Peyer's patch (tissue), 4 donors: ENCODE results near the gene HOXA5. TPM values are rescaled to one million over a fixed set of nuclear protein-coding genes. Genes with fewer than 3 reads are reported as not detected.

ENCODE experiments used
- DNase-seq, 3 donors: peaks; one replicate each; pipeline ENCODE4 v3.0.0-alpha.2; 2017 to 2019
- H3K27ac ChIP-seq, 4 donors: fragments of 200-600 bp; sonication (generic); one replicate each; pipeline ENCODE4 v1.5.1; 2016 to 2019
- H3K27me3 ChIP-seq, 2 donors: fragments of 200-600 bp; sonication (generic); one replicate each; pipeline ENCODE4 v1.5.1; 2019
- H3K36me3 ChIP-seq, 3 donors: fragments of 200-600 bp; sonication (generic); one replicate each; pipeline ENCODE4 v1.5.1; 2016 to 2019
- H3K4me1 ChIP-seq, 4 donors: fragments of 200-600 bp; sonication (generic); one replicate each; pipeline ENCODE4 v1.5.1; 2016 to 2019
- H3K4me3 ChIP-seq, 4 donors: fragments of 200-600 bp; sonication (generic); 1 replicate in 3 of 4; 2 replicates in 1 of 4; pipeline ENCODE4 v1.5.1; 2016 to 2019; ENCODE audit warnings: mild to moderate bottlenecking in 1 of 4
- H3K9me3 ChIP-seq, 4 donors: fragments of 200-600 bp; sonication (generic); one replicate each; pipeline ENCODE4 v1.5.1; 2016 to 2019; ENCODE audit warnings: mild to moderate bottlenecking in 1 of 4
- POLR2A ChIP-seq, 2 donors: fragments of 450-650 bp; IDR thresholded peaks; one replicate each; pipeline ENCODE4 v1.5.1; 2017; ENCODE audit warnings: antibody characterized with exemption in 2 of 2, mild to moderate bottlenecking in 2 of 2, moderate library complexity in 2 of 2
- total RNA-seq, 4 donors: library from RNA; depleted of rRNA; stranded (reverse); fragments of >200 nt; gene quantifications; one replicate each; pipeline ENCODE4 v1.1.0, GENCODE V29; 2016
- TF ChIP-seq, protein P1 (sequence below), 6 experiments: fragments of 450-650 bp in 4 of 6; fragments of 200-600 bp in 2 of 6; sonication (generic) in 1 of 6; IDR thresholded peaks; one replicate each; pipeline ENCODE4 v1.5.1; 2017 to 2019; ENCODE audit warnings: antibody characterized with exemption in 6 of 6, mild to moderate bottlenecking in 3 of 6, moderate library complexity in 1 of 6

HOXA5 gene
- total RNA-seq, 4 donors from 2014 or later: 8.3 to 24.3 (median 20.1) TPM

DNA sequence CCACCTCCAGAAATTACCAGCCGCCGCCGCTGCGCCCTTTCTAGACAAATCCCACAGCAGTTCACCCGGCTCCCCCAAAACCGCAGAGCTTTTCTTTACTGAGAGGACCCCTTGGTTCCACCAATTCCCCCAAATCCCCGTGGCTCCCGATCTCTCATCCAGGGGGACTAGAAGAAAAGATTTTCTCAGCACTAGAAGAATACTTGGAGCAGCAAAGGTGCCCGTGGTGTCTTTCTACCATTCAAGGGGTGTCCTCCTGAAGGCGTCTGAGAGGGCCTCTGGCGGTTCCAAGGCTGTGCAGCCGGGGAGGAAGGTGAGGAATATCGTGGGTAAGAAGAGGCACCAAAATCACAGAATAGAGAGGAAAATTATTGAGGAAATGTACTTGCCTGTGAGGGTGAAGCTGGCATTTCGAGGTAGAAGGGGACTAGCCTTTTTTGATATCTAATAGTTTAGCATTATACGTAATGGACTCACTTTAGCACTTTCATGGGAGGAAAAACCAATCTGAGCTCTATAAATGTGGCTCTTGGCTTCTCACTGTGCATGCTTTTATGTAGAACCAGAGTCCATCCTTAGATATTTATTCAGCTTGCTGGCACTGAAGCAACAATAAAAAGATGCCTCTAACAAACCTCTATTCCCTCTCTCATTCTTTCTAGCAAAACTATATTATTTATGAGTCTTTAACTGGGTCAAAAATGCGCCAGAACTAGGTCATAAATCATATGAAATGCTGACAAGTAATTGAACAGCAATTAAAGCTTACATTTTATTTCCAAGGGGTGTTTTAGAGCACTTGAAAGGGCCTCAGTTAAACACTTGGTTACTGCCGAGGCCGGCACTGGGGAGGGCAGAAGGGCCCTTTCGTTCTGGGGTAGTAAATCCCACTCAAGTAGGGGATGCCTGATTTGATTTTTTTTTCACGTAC lies 27.2 kb downstream of the HOXA5 start:
- Histone ChIP-seq H3K4me3 (peak overlapping the region in 3 of 4 donors; percentile 19 to 60 (median 54)), H3K27ac (peak overlapping the region; percentile 51 to 93 (median 85)), H3K4me1 (peaks cover 0 to 73% (median 0%) of the 10 kb centered on the region in 4 donors), H3K27me3 (no peaks in the 10 kb centered on the region), H3K36me3 (no peaks in the 10 kb centered on the region), H3K9me3 (no peaks in the 10 kb centered on the region)
- DNase-seq: no peak
- no peak for TF ChIP-seq POLR2A (IDR thresholded peaks at IDR 0.05)
- TF ChIP-seq, protein P1, sequence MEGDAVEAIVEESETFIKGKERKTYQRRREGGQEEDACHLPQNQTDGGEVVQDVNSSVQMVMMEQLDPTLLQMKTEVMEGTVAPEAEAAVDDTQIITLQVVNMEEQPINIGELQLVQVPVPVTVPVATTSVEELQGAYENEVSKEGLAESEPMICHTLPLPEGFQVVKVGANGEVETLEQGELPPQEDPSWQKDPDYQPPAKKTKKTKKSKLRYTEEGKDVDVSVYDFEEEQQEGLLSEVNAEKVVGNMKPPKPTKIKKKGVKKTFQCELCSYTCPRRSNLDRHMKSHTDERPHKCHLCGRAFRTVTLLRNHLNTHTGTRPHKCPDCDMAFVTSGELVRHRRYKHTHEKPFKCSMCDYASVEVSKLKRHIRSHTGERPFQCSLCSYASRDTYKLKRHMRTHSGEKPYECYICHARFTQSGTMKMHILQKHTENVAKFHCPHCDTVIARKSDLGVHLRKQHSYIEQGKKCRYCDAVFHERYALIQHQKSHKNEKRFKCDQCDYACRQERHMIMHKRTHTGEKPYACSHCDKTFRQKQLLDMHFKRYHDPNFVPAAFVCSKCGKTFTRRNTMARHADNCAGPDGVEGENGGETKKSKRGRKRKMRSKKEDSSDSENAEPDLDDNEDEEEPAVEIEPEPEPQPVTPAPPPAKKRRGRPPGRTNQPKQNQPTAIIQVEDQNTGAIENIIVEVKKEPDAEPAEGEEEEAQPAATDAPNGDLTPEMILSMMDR (IDR thresholded peaks at IDR 0.05): no peak

GRCh38 chr7:27115221-27116026 lies 28.1 kb downstream of the HOXA5 start:
- Histone ChIP-seq H3K9me3 (no peaks in the 10 kb centered on the region), H3K27me3 (no peaks in the 10 kb centered on the region), H3K27ac (peak overlapping the region; percentile 51 to 93 (median 85)), H3K36me3 (no peaks in the 10 kb centered on the region), H3K4me1 (peaks cover 0 to 73% (median 0%) of the 10 kb centered on the region in 4 donors), H3K4me3 (peak overlapping the region; percentile 13 to 60 (median 36))
- DNase-seq: peak in 2 of 3 donors; percentile 73 to 80
- TF ChIP-seq, protein P1 (IDR thresholded peaks at IDR 0.05): no peak
- peak; percentile 29 to 37 for TF ChIP-seq POLR2A (IDR thresholded peaks at IDR 0.05)

DNA sequence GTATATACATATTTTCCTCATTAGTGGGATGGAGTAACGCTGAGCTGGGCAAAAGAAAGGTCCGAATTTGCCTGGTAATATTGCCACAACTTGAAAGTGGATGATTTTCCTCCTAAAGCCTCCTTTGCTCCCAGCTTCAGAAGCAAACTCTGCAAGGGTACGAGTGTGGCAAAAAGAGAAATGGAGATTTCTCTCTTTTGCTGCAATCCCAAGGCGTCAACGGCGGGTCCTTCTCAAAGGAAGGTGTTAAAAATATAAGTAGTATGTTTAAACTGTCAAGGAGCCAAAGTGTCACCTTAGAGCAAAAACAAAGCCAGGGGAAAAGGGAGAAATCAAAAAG lies 28.6 kb downstream of the HOXA5 start:
- TF ChIP-seq, protein P1 (IDR thresholded peaks at IDR 0.05): no peak
- no peak for TF ChIP-seq POLR2A (IDR thresholded peaks at IDR 0.05)
- Histone ChIP-seq H3K4me1 (peaks cover 0 to 73% (median 0%) of the 10 kb centered on the region in 4 donors), H3K4me3 (peak overlapping the region in 3 of 4 donors; percentile 19 to 60 (median 54)), H3K9me3 (no peaks in the 10 kb centered on the region), H3K27ac (peak overlapping the region; percentile 51 to 93 (median 85)), H3K27me3 (no peaks in the 10 kb centered on the region), H3K36me3 (no peaks in the 10 kb centered on the region)
- DNase-seq: no peak

- peak overlapping the region; percentile 73 to 95 (median 84) for H3K27ac ChIP-seq
- H3K36me3 ChIP-seq: no peaks in the 10 kb centered on the region
- H3K9me3 ChIP-seq: no peaks in the 10 kb centered on the region
- no peaks in the 10 kb centered on the region for H3K27me3 ChIP-seq
- peak overlapping the region; percentile 29 to 70 (median 46) for H3K4me3 ChIP-seq
- peak in 1 of 3 donors; percentile 69 for DNase-seq
- H3K4me1 ChIP-seq: peaks cover 0 to 73% (median 0%) of the 10 kb centered on the region in 4 donors
- no peak for TF ChIP-seq POLR2A (IDR thresholded peaks at IDR 0.05)
- TF ChIP-seq, protein P1 (IDR thresholded peaks at IDR 0.05): no peak
Measured at GRCh38 chr7:27113991-27114769, 29.3 kb downstream of the HOXA5 start.
